ENCODE measurements around the gene NEDD4L. TPM values are rescaled to one million over a fixed set of nuclear protein-coding genes. Genes with fewer than 3 reads are reported as not detected.

Gene NEDD4L
- total RNA-seq, 1 donor = 31.5 TPM

- DNase-seq (ENCODE audit: low read depth) = no peak
- no peak overlapping the region for H3K4me3 ChIP-seq (ENCODE audit: low read depth, low read length)
- no peak for TF ChIP-seq CTCF (IDR thresholded peaks at IDR 0.05; ENCODE audit: insufficient read depth, low read depth, low read length)
These were observed 75.8 kb downstream of the NEDD4L start for GRCh38 chr18:58119819-58120218.

GRCh38 chr18:58124475-58124874, 80.4 kb downstream of the NEDD4L start:
- no peak for TF ChIP-seq CTCF (IDR thresholded peaks at IDR 0.05; ENCODE audit: insufficient read depth, low read depth, low read length)
- DNase-seq (ENCODE audit: low read depth) = no peak
- no peak overlapping the region for H3K4me3 ChIP-seq (ENCODE audit: low read depth, low read length)

GRCh38 chr18:58125183-58125582, 81.2 kb downstream of the NEDD4L start:
- DNase-seq (ENCODE audit: low read depth) = no peak
- no peak overlapping the region for H3K4me3 ChIP-seq (ENCODE audit: low read depth, low read length)
- no peak for TF ChIP-seq CTCF (IDR thresholded peaks at IDR 0.05; ENCODE audit: insufficient read depth, low read depth, low read length)

GRCh38 chr18:58125756-58126155, 81.7 kb downstream of the NEDD4L start:
- no peak for DNase-seq (ENCODE audit: low read depth)

GRCh38 chr18:58128381-58129374, 84.7 kb downstream of the NEDD4L start:
- TF ChIP-seq CTCF (IDR thresholded peaks at IDR 0.05; ENCODE audit: insufficient read depth, low read depth, low read length) = no peak
- peak; percentile 26 for DNase-seq (ENCODE audit: low read depth)
- H3K4me3 ChIP-seq (ENCODE audit: low read depth, low read length) = no peak overlapping the region

More at GRCh38 chr18:58125756-58126155, 81.7 kb downstream of the NEDD4L start:
- no peak for TF ChIP-seq CTCF (IDR thresholded peaks at IDR 0.05; ENCODE audit: insufficient read depth, low read depth, low read length)
- no peak overlapping the region for H3K4me3 ChIP-seq (ENCODE audit: low read depth, low read length)

- H3K4me3 ChIP-seq (ENCODE audit: low read depth, low read length) = no peak overlapping the region
- no peak for DNase-seq (ENCODE audit: low read depth)
- TF ChIP-seq CTCF (IDR thresholded peaks at IDR 0.05; ENCODE audit: insufficient read depth, low read depth, low read length) = no peak
These were observed 88.7 kb downstream of the NEDD4L start for GRCh38 chr18:58132595-58133261.

Measured in fibroblast of villous mesenchyme (primary cell).